C1 segment of cervical spinal cord (tissue), 14 donors: ENCODE results near the gene CRMP1.

Experiments
- DNase-seq, 14 donors: peaks; one replicate each; lab custom pipeline; 2025; lab: John Stamatoyannopoulos, UW

Gene CRMP1

GRCh38 chr4:5798462-5798861 is 94.4 kb downstream of the CRMP1 start:
- no peak for DNase-seq

- DNase-seq: no peak
Measured at GRCh38 chr4:5797866-5798265, 95.0 kb downstream of the CRMP1 start.

GRCh38 chr4:5796976-5797375 is 95.9 kb downstream of the CRMP1 start:
- no peak for DNase-seq

DNA sequence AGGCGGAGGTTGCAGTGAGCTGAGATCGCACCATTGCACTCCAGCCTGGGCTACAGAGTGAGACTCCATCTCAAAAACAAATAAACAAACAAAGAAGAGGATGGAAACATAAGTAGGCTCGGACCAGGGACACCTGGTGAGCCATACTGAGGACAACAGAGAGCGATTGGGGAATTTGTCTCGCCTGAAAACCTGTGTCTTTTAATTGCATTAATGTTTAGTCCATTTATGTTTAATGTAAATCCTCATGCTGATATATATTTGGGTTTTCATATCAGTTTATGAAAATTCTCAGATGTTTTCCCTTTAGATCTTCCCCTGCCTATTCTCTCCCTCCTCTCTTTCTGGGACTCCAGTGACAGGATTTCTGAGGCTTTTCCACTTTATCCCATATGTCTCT is 97.3 kb downstream of the CRMP1 start:
- DNase-seq: no peak

GRCh38 chr4:5793514-5793913 is 99.4 kb downstream of the CRMP1 start:
- DNase-seq: no peak

- DNase-seq: no peak
Measured at GRCh38 chr4:5791654-5792053, 101.2 kb downstream of the CRMP1 start.

DNA sequence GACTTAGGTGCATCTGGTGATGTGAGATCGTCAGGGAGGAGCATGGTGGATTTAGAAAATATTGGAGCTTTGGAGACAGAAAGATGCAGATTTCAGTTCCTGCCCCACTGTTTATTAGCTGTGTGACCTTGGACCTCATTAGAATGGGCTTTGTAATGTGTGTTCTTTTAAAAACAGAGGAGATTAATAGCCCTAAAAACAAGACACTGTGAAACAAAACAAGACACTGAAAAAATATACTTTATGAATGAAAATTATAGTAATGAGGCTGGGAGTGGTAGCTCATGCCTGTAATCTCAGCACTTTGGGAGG is 102.4 kb downstream of the CRMP1 start:
- no peak for DNase-seq

DNA sequence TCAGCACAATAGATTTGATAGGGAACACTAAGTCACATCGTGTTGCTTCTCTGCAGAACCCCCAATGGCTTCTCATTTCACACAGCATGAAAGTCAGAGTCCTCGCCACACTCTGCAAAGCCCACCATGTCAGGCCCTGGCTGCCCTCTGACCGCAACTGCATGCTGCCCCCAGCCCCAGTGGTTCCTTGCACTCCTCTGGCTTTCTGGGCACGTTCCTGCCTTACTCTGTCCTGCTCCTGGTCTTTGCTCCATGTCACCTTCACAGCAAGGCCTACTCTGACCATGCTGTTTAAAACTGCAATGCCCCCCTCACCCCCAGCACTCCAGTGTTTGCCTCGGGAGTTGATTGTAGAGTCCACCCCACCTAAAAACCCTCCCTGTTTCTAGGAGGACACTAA is 103.7 kb downstream of the CRMP1 start:
- DNase-seq: no peak

- DNase-seq: no peak
Measured at GRCh38 chr4:5788144-5788543, 104.7 kb downstream of the CRMP1 start.

GRCh38 chr4:5787311-5787710 is 105.6 kb downstream of the CRMP1 start:
- no peak for DNase-seq

DNA sequence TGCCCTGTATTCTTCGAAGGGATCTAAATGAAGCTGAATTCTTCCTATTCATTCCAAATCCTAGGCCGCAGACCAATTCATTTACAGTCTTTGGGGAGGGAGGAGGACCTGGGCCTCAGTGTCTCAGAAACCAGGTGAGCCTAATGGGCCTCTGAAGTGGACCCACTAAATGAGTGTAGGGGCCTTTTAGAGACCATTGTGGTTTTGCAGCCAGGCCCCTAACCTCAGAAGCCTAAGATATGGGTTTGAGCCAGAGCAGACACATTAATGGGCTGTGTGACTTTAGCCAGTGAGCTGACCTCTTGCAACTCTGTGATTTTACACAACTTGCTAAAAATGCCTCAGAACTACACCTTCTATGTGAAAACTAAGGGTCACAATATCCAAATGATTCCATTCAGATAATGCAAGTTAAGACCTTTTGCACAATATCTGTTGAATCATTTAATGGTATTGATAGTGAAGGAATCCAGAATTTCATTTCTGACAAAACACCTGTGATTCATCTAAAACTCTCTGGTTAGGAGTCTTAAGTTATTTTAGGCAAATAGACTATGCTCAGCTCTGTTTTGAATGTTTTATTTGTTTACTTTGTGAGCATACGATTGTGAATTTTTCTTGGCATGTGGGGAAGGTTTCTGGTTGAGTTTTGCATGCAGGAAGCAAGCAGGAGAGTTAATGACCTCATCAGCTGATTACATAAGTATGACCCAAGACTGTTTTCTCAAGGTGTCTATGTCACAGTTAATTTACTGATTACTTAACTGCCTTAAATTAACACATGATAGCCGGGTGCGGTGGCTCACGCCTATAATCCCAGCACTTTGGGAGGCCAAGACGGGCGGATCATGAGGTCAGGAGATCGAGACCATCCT is 106.8 kb downstream of the CRMP1 start:
- DNase-seq: no peak

- no peak for DNase-seq
Measured at GRCh38 chr4:5784960-5785611, 107.8 kb downstream of the CRMP1 start.

DNA sequence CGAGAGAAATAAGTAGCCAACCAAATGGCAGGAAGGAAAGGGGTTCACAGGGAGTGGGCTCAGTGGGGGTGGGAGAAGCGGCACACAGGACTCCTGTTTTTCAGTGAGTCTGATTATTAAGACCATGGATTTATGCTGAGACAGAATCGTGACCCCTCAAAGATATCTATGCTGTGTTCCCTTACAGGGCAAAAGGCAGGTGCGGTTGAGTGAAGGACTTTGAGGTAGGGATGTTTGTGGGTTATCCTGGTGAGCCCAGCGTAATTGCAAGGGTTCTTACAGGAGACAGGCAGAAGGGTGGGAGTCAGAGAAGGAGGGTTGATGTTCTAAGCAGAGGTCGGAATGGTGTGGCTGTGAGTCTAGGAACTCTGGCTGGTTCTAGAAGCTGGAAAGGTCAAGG is 108.9 kb downstream of the CRMP1 start:
- DNase-seq: no peak

- no peak for DNase-seq
Measured at GRCh38 chr4:5783486-5783885, 109.4 kb downstream of the CRMP1 start.

GRCh38 chr4:5782829-5783476 is 109.9 kb downstream of the CRMP1 start:
- no peak for DNase-seq

DNA sequence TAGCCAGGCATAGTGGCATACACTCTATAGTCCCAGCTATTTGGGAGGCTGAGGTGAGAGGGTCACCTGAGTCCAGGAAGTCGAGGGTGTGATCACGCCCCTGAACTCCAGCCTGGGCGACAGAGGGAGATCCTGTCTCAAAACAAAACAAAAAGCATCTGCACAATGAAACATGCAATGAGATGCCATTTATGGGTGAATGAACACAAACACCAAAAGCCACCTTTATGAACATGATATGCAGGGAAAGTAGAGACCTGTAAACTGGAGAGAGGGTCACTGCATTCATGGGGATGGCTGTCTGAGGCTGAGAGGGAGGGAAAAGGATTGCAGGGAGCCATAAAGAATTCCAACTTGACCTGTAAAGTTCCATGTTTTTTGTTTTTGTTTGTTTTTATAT is 111.2 kb downstream of the CRMP1 start:
- DNase-seq: no peak

DNA sequence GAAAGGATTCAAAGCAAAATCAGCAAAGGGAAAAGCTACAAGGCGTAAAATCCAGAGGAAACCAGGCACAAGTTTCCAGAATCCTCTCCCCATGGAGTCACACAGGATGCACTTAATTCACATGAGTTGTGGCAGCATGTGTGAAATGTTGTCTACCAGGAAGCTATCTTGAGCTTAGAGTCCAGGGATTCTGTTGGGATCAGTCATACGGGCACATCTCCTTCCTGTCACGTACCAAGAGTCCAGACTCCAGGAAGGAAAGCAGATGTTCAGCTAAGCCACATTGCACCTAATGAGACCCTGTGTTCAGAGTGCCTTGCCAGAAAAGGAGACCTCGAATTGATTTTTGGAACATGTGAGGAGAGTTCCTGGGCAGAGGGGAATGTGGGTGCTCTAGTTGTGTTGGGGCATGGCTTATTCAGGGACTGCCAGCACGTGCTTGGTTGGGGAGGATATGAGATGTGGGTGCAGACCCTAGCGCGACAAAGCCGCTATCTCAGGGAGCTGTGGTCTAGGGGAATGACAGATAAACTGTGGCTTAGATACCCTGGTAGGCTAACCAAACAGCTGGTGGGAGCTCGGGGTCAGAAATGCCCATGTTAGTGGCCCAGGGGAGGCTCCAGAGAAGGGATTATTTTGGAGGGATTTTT is 111.9 kb downstream of the CRMP1 start:
- DNase-seq: no peak

DNA sequence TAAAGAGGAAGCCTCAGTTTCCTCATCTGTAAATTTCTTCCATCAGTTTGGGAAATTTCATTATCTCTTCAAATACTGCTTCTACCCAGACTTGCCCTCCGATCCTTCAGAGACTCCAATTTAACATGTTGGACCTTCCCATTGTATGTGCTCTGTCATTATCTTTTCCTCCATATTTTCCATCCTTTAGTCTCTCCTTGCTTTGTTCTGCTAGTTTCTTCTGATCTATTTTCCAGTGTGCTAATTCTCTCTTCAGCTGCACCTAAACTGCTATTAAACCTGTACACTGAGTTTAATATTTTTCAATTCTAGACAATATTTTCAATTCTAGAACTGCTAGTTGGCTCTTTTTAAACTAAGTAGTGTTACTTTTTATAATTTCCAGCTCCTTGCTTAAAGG is 116.4 kb downstream of the CRMP1 start:
- no peak for DNase-seq

- DNase-seq: no peak
Measured at GRCh38 chr4:5774416-5775036, 118.4 kb downstream of the CRMP1 start.

GRCh38 chr4:5773271-5773555 is 119.7 kb downstream of the CRMP1 start:
- DNase-seq: no peak

DNA sequence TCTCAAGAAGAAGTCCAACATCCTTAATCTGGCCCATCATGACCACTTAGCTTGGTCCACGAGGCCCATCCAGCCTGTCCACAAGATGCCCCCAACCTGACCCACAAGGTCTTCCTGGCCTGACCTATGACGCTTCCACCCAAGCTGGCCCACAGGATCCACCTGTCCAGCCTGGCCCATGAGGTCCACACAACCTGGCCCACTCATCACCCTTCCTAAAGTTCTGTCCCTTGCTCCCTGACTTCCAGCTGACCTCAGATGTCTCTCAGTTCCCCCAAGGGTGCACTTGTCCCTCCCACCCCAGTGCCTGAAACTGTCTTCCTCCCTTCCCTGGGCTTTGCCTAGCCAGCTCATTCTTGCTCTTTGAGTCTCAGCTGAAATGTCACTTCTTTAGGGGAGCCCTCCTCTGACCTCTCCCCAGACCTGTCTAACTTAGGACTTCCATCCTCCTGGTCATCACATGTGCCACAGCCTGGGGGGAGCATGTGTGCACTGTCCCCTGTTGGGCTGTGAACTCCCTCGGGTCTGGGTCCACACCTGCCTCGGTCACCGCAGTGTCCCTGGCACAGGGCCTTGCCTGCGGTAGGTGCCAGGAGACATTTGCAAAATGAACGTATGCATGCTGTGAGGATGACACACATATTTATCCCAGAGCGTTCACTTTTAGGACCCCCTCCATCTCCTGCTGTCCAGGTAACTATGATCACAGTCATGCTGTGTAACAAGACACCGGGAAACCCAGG is 120.2 kb downstream of the CRMP1 start:
- DNase-seq: no peak
